Bronchial epithelial cell (primary cell): ENCODE results near the gene OSBPL5. TPM values are rescaled to one million over a fixed set of nuclear protein-coding genes. Genes with fewer than 3 reads are reported as not detected.

Experiments
- DNase-seq: peaks from one replicate; pipeline ENCODE4 v3.0.0-alpha.2; 2010; ENCODE audit warnings: low read depth
- FAIRE-seq: peaks from 2 replicates; lab custom pipeline; 2011; peaks lifted over from hg19 to GRCh38; lab: Jason Lieb, UNC
- H3K27me3 ChIP-seq: 2 replicates; pipeline ENCODE4 v1.5.1; 2011; ENCODE audit warnings: low read length; ENCODE audit not compliant: control insufficient read depth, insufficient read depth
- H3K36me3 ChIP-seq: 2 replicates; pipeline ENCODE4 v1.5.1; 2011; ENCODE audit warnings: low read length; ENCODE audit not compliant: control insufficient read depth, insufficient read depth
- H3K4me3 ChIP-seq: 2 replicates; pipeline ENCODE4 v1.5.1; 2011; ENCODE audit warnings: mild to moderate bottlenecking, low read depth, low read length, control low read depth
- CTCF ChIP-seq: IDR thresholded peaks from 2 replicates; pipeline ENCODE4 v1.5.1; 2011; ENCODE audit warnings: mild to moderate bottlenecking, moderate library complexity, low read length, control low read depth, inconsistent platforms; ENCODE audit not compliant: insufficient read depth, severe bottlenecking
- total RNA-seq: library from RNA; depleted of rRNA; stranded (reverse); fragments of >200 nt; gene quantifications from 2 replicates; pipeline ENCODE4 v1.2.1, GENCODE V29; 2014

OSBPL5 gene
- total RNA-seq, 1 donor from 2014 or later = 21.1 TPM

GRCh38 chr11:3159296-3160190 lies 5.6 kb downstream of the OSBPL5 start:
- peak; percentile 58 for FAIRE-seq
- TF ChIP-seq CTCF = no peak
- no peak for DNase-seq
- H3K27me3 ChIP-seq = no peaks in the 10 kb centered on the region
- no peaks in the 10 kb centered on the region for H3K36me3 ChIP-seq
- H3K4me3 ChIP-seq = peak overlapping the region; percentile 26

- no peak for DNase-seq
- FAIRE-seq = no peak
- no peak for TF ChIP-seq CTCF
- Histone ChIP-seq H3K4me3 (no peak overlapping the region), H3K36me3 (no peaks in the 10 kb centered on the region), H3K27me3 (no peaks in the 10 kb centered on the region)
Observed at GRCh38 chr11:3158821-3159220, 6.3 kb downstream of the OSBPL5 start.

DNA sequence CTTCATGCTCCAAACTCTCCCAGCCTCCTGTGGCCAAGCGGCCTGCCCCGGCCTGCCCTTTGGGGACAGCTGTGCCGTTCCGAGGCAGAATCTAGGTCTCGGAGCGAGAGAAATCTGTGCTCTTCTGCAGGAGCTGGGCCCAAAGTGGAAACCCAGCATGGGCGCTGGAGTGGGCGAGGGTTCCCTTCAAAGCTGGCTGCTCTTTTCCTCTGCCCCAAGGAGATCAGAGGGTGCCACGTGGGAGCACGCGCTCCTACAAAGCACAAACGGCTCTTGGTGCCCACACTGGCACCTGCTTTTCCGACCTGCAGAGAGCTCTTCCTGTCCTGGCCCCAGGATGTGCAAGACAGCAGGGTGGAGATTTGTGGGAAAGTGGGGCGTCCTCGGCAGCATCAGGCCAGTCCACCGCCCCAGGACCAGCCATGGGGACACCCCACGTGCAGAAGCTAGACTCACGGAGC lies 6.9 kb downstream of the OSBPL5 start:
- no peaks in the 10 kb centered on the region for H3K27me3 ChIP-seq
- TF ChIP-seq CTCF = no peak
- no peak overlapping the region for H3K4me3 ChIP-seq
- FAIRE-seq (no peak), DNase-seq (no peak)
- H3K36me3 ChIP-seq = no peaks in the 10 kb centered on the region

DNA sequence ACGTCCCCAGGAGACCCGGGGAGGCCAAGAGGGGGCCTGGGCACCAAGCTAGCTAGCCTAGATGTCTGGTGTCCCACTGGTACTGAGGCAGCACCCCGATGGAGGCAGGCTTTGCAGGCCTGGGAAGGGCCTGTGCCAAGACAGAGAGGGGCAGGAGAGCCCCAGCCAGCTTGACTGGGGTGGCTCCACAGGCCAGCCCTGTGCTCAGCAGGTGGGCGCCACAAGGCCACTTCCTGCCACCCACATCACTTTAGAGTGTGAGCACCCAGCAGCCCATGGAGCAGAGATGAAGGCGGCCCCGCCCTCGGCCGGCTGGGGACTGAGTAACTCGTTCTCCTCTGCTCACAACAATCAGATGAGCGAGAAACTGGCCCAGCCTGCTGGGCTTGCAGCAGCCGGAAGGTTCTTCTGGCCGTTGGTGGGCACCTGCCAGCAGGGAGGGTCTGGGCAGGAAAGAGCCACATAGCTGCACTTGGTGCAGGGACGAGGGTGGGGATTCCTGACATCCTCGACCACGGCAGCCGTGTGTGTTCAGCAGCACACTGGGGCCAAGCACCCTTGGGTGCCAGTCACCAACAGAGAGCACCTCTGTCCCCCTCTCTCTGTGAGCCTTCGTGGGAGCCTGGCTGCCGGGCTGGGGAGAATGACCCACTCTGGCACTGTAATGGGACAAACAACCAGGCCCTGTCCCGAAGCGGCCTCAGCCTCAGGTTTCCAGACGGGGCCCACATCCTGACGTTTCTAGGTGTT lies 7.6 kb downstream of the OSBPL5 start:
- H3K36me3 ChIP-seq = no peaks in the 10 kb centered on the region
- H3K27me3 ChIP-seq = no peaks in the 10 kb centered on the region
- no peak for TF ChIP-seq CTCF
- no peak overlapping the region for H3K4me3 ChIP-seq
- DNase-seq (peak; percentile 13), FAIRE-seq (no peak)

DNA sequence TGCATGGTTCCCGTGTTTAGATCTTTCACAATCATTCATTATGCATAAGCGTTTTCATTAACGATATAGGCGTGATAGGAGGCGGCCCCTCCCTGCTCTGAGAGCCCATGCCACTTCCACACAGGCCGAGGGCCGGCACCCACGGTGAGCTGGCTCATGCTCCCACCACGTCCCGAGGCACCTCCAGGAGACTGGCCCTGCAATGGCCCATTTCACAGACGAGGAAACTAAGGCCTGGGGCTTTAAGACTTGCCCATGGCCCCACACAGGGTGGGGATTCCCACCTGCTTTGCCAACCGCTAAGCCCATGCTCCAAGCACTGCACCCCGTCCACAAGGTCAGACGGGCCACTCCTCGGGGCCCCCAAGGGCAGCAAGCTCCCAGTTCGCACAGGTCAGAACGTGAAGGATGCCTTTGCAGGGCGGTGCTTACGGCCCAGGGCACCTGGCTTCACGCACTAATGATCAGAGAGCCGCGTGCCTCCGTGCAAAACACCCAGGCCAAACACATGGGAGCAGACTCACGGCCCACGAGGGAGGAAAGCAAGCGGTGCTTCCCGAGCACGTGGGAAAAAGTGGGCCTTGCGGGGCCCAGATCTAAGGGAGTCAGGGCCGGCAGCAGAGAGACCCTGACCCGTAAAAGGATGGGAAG lies 8.3 kb downstream of the OSBPL5 start:
- Histone ChIP-seq H3K27me3 (no peaks in the 10 kb centered on the region), H3K36me3 (no peaks in the 10 kb centered on the region), H3K4me3 (no peak overlapping the region)
- FAIRE-seq (peak; percentile 28), DNase-seq (no peak)
- no peak for TF ChIP-seq CTCF
